Fibroblast of pulmonary artery (primary cell): ENCODE data around the gene CPSF6.
"Not testable (repeated sequence)": the region's sequence is repeated elsewhere in the genome, so short reads cannot be mapped to it uniquely, and the experiment has no call there.

ENCODE experiments used
- DNase-seq: peaks from one replicate; pipeline ENCODE4 v3.0.0-alpha.2; 2010; ENCODE audit warnings: low read depth
- H3K4me3 ChIP-seq: replicated peaks from 2 replicates; pipeline ENCODE4 v1.5.1; 2011; ENCODE audit warnings: low read depth, mild to moderate bottlenecking, control low read depth, low read length, moderate library complexity
- TF ChIP-seq, protein P1 (sequence below): IDR thresholded peaks from 2 replicates; pipeline ENCODE4 v1.5.1; 2011; ENCODE audit warnings: mild to moderate bottlenecking, control low read depth, low read length, inconsistent platforms; ENCODE audit errors: missing control alignments

Gene CPSF6

DNA sequence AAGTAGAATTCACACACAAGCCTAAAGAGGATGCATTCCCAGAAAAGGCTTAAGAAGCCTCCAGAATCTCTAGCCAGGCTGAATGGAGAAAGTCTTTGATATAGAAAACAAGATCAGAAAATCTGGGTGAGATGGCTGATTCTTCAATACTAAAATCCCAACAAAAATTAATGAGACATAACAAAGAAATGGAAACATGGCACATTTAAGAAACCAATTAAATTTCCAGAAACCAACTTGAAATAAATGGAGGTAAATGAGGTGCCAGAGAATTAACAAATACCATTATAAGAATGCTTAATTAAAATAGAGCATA, 51.9 kb downstream of the CPSF6 start:
- TF ChIP-seq, protein P1, sequence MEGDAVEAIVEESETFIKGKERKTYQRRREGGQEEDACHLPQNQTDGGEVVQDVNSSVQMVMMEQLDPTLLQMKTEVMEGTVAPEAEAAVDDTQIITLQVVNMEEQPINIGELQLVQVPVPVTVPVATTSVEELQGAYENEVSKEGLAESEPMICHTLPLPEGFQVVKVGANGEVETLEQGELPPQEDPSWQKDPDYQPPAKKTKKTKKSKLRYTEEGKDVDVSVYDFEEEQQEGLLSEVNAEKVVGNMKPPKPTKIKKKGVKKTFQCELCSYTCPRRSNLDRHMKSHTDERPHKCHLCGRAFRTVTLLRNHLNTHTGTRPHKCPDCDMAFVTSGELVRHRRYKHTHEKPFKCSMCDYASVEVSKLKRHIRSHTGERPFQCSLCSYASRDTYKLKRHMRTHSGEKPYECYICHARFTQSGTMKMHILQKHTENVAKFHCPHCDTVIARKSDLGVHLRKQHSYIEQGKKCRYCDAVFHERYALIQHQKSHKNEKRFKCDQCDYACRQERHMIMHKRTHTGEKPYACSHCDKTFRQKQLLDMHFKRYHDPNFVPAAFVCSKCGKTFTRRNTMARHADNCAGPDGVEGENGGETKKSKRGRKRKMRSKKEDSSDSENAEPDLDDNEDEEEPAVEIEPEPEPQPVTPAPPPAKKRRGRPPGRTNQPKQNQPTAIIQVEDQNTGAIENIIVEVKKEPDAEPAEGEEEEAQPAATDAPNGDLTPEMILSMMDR = no peak
- no peak for DNase-seq
- H3K4me3 ChIP-seq = no peak overlapping the region

DNA sequence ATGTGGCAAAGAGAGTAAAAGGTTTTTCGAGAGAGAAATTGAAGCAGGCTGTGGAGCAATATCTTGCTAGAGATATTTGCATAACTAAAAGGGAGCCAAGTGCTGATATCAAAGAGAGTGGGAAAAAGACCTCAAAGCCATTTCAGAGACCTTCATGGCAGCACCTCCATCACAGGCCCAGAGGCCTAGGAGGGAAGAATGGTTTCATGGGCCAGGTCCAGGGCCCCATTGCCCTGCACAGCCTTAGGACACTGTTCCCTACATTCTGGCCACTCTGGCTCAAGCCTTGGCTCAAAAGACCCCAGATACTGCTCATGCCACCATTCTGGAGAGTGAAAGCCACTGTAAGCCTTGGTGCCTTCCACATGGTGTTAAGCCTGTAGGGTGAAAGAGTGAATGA, 58.8 kb downstream of the CPSF6 start:
- DNase-seq = no peak
- TF ChIP-seq, protein P1 = no peak
- no peak overlapping the region for H3K4me3 ChIP-seq

DNA sequence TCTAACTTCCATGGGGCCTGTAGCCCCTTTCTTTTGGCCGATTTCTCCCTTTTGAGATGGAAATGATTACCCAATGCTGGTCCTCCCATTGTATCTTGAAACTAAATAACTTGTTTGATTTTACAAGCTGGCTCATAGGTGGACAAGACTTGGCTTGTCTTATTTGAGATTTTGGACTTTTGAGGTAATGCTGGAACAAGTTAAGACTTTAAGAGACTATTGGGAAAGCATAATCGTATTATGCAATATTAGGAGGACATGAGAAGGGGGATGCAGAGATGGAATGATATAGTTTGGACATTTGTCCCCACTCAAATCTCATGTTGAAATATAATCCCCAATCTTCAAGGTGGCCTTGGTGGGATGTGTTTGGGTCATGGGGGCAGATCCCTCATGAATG, 59.6 kb downstream of the CPSF6 start:
- TF ChIP-seq, protein P1 = no peak
- no peak overlapping the region for H3K4me3 ChIP-seq
- no peak for DNase-seq

DNA sequence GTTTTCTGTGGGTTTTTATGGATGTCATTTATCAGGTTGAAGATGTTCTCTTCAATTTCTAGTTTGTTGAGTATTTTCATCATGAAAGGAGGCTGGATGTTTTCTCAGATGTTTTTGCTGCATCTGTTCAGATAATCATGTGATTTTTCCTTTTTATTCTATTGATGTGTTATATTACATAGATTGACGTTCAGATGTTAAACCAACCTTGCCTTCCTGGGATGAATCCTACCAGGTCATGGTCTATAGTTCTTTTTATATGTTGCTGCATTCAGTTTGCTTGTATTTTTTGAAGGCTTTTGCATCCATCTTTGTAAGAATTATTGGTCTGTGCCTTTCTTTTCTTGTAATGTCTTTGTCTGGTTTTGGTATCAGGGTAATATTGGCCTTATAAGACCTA, 64.9 kb downstream of the CPSF6 start:
- H3K4me3 ChIP-seq = no peak overlapping the region
- TF ChIP-seq, protein P1 = no peak
- no peak for DNase-seq

DNA sequence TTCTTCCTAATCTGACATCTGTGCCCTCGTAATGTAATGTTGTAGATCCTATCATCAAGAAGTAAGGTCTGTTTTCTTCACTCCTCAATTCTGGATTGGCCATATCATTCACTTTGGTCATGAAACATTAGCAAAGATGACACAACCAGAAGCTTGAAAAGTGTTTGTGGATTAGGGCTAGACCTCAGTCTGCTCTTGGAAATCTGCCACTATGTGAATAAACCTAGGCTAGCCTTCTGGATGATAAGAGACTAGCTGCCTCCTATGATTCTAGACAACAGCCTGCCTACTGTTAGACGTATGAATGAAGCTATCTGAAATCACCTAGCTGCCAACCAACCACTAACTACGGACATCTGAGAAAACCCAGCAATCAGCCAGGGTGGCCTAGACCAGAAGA, 70.1 kb downstream of the CPSF6 start:
- no peak overlapping the region for H3K4me3 ChIP-seq
- TF ChIP-seq, protein P1 = no peak
- DNase-seq = no peak

DNA sequence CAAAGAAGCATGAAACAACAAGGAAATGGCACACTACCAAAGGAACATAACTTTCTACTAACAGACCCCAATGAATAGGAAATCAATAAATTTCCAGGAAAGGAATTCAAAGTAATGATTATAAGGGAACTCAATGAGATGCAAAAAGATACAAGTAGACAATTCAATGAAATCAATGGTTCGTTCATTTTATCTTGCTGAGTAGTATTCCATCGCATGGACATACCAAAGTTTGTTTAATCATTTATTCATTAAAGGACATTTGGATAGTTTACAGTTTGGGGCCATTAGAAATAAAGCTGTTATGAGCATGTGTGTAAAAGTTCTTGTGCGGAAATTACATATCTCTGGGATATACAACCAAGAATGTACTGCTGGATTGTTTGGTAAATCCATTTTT, 73.8 kb downstream of the CPSF6 start:
- TF ChIP-seq, protein P1 = no peak
- no peak for DNase-seq
- H3K4me3 ChIP-seq = no peak overlapping the region

DNA sequence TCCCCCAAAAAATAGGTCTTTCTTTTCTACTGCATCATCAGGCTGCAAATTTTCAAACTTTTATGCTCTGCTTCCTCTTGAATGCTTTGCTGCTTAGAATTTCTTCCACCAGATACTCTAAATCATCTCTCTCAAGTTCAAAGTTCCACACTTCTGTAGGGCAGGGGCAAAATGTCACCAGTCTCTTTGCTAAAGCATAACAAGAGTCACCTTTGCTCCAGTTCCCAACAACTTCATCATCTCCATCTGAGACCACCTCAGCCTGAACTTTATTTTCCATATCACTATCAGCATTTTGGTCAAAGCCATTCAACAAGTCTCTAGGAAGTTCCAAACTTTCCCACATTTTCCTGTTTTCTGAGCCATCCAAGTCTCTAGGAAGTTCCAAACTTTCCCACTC, 77.4 kb downstream of the CPSF6 start:
- DNase-seq, H3K4me3 ChIP-seq: not testable (repeated sequence)

DNA sequence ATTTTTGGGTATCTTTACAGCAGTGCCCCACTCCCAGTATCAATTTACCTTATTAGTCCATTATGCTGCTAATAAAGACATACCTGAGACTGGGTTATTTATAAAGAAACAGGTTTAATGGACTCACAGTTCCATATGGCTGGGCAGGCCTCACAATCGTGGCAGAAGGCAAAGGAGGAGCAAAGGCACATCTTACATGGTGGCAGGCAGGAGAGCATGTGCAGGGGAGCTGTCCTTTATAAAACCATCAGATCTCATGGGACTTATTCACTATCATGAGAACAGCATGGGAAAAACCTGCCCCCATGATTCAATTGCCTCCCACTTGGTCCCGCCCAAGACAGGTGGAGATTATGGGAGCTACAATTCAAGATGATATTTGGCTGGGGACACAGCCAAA, 77.9 kb downstream of the CPSF6 start:
- H3K4me3 ChIP-seq, DNase-seq: not testable (repeated sequence)
